HG02642 (cell line): ENCODE measurements around the gene ALDH1B1.

Experiments
- ATAC-seq: cut with Tn5 transposase; IDR thresholded peaks from one replicate; pipeline ENCODE4 v1.9.1; 2021; ENCODE audit warnings: mild to moderate bottlenecking; ENCODE audit not compliant: unreplicated experiment, poor library complexity

The ALDH1B1 gene

GRCh38 chr9:38412751-38413150 is 20.2 kb downstream of the ALDH1B1 start:
- no peak for ATAC-seq

GRCh38 chr9:38413283-38413682 is 20.8 kb downstream of the ALDH1B1 start:
- no peak for ATAC-seq

GRCh38 chr9:38414040-38414723 is 21.7 kb downstream of the ALDH1B1 start:
- ATAC-seq, result no peak

- ATAC-seq, result no peak
Measured at GRCh38 chr9:38415856-38416255, 23.4 kb downstream of the ALDH1B1 start.

GRCh38 chr9:38416461-38416860 is 24.0 kb downstream of the ALDH1B1 start:
- no peak for ATAC-seq

GRCh38 chr9:38417003-38417945 is 24.8 kb downstream of the ALDH1B1 start:
- ATAC-seq, result no peak

- no peak for ATAC-seq
Measured at GRCh38 chr9:38418366-38418765, 25.9 kb downstream of the ALDH1B1 start.

- no peak for ATAC-seq
Measured at GRCh38 chr9:38419181-38419580, 26.7 kb downstream of the ALDH1B1 start.

- no peak for ATAC-seq
Measured at GRCh38 chr9:38421498-38422211, 29.2 kb downstream of the ALDH1B1 start.

- no peak for ATAC-seq
Measured at GRCh38 chr9:38422555-38423260, 30.2 kb downstream of the ALDH1B1 start.

GRCh38 chr9:38423273-38423972 is 30.9 kb downstream of the ALDH1B1 start:
- ATAC-seq, result no peak

GRCh38 chr9:38423973-38424843 is 31.7 kb downstream of the ALDH1B1 start, which contains the start of gene IGFBPL1:
Gene IGFBPL1, minus strand, starts transcription at chr9:38424454. Its CDS starts 30 bp downstream, at chr9:38424424.
- no peak for ATAC-seq

- no peak for ATAC-seq
Measured at GRCh38 chr9:38424918-38425317, 32.4 kb downstream of the ALDH1B1 start.

- no peak for ATAC-seq
Measured at GRCh38 chr9:38428062-38428461, 35.6 kb downstream of the ALDH1B1 start.

- ATAC-seq, result no peak
Measured at GRCh38 chr9:38431116-38431515, 38.6 kb downstream of the ALDH1B1 start.

GRCh38 chr9:38432922-38433510 is 40.5 kb downstream of the ALDH1B1 start:
- ATAC-seq, result no peak

- ATAC-seq, result no peak
Measured at GRCh38 chr9:38434365-38434764, 41.9 kb downstream of the ALDH1B1 start.

- ATAC-seq, result no peak
Measured at GRCh38 chr9:38434853-38435252, 42.4 kb downstream of the ALDH1B1 start.
